Urinary bladder (tissue), 4 donors: Measurements from ENCODE around the gene SUGCT. TPM values are rescaled to one million over a fixed set of nuclear protein-coding genes. Genes with fewer than 3 reads are reported as not detected.

Source experiments
- DNase-seq: peaks from one replicate; pipeline ENCODE4 v3.0.0-alpha.2; 2015; ENCODE audit errors: extremely low spot score
- H3K27ac ChIP-seq: one replicate; pipeline ENCODE4 v1.5.1; 2013; ENCODE audit warnings: low read depth, mild to moderate bottlenecking, moderate library complexity
- H3K36me3 ChIP-seq: one replicate; pipeline ENCODE4 v1.6.1; 2013; ENCODE audit warnings: mild to moderate bottlenecking, moderate library complexity; ENCODE audit not compliant: insufficient read depth
- H3K4me1 ChIP-seq: one replicate; pipeline ENCODE4 v1.6.1; 2013; ENCODE audit warnings: mild to moderate bottlenecking, moderate library complexity; ENCODE audit not compliant: insufficient read depth
- H3K4me3 ChIP-seq: one replicate; pipeline ENCODE4 v1.5.1; 2013; ENCODE audit warnings: low read depth, low read length
- WGBS: extraction: QIAGEN DNeasy Blood & Tissue Kit; methylation state at CpG from one replicate; pipeline ENCODE4 v1.1.7; 2013; 5-methylcytosine and 5-hydroxymethylcytosine counted together
- polyA plus RNA-seq: library from polyadenylated mRNA; stranded (reverse); fragments of 200-250 nt; gene quantifications from one replicate; pipeline ENCODE4 v1.2.3, GENCODE V29; 2013
- total RNA-seq: library from RNA; depleted of rRNA; stranded (reverse); fragments of >200 nt; gene quantifications from one replicate; pipeline ENCODE4 v1.2.3, GENCODE V29; 2014
- donor health status: healthy with polysubstance abuse.
- donor health status: healthy.

Gene SUGCT
- total and polyA plus RNA-seq, 2 donors: 3.3 to 8.3 TPM

DNA sequence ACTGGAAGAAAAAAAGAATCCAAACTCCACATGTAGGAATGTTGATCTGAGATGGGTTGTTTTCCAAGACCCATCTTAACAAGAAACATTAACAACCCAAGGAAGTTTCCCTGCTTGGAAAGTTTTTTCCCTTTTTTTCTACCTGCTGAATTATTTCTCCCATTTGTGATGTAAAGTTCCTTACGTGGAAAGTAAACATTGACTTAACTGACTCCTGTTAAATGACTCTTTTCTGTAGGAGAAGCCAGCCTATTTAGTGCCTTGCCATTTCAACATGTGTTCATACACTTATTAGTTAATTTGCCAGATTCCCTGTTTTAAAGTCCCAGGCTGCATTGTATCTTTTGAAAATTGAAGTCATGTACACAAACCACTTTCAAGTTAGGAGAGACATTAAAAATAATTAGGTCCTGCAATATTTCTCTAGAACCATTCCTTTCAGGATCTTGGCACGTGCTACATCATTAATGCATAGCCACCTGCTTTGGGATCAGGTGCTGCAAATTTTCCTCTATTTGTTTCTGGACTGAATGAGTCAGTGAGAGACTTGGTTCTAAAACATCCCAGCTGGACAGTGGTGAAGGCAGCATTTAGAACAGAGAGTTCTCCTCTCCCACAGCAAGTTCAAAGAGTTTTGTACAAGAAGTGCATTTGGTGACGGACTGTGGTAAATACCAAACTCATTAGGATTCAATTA, 698.5 kb downstream of the SUGCT start:
- no peak for DNase-seq
- Histone ChIP-seq H3K4me1 (no peaks in the 10 kb centered on the region), H3K4me3 (no peak overlapping the region), H3K27ac (no peak overlapping the region), H3K36me3 (no peaks in the 10 kb centered on the region)
- 82% methylated on average over 3 of the region's 3 CpGs for WGBS

DNA sequence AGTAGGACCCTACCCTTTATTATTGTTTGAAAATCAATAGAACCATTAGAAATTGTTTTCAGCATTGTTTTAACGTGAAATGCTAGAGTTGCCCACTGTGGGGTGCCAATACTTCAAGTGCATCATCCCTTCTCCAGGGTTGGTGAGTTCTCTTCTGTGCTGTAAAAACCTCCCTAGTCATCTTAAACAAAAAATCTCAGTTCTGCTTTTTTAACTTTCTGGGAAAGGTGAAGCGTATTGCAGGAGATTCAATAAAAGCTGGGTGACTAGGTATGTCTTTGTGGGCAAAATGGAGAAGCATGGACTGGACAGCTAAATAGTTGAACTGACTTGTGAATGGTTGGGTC, 699.1 kb downstream of the SUGCT start:
- DNase-seq: no peak
- 82% methylated on average over 2 of the region's 2 CpGs for WGBS
- Histone ChIP-seq H3K36me3 (no peaks in the 10 kb centered on the region), H3K4me1 (no peaks in the 10 kb centered on the region), H3K4me3 (no peak overlapping the region), H3K27ac (no peak overlapping the region)

DNA sequence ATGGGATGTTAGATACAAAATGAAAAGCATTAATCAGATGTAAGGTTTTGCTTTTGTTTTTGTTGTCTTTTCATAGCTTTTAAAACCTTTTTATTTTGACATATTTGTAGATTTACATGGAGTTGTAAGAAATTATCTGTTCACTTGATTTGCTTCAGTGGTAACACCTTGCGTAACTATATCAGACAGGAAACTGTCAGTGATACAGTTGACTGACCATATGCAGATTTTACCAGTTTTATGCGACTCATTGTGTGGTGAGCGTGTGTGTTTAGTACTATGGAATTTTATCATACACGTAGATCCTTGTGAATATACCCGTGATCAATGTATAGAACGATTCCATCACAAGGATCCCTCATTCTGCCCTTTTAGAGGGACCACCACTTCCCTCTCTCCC, 701.4 kb downstream of the SUGCT start:
- Histone ChIP-seq H3K36me3 (no peaks in the 10 kb centered on the region), H3K4me3 (no peak overlapping the region), H3K27ac (no peak overlapping the region), H3K4me1 (no peaks in the 10 kb centered on the region)
- DNase-seq: no peak
- 96% methylated on average over 6 of the region's 6 CpGs for WGBS

GRCh38 chr7:40839881-40840280, 705.1 kb downstream of the SUGCT start:
- no peaks in the 10 kb centered on the region for H3K4me1 ChIP-seq
- no peak overlapping the region for H3K4me3 ChIP-seq
- no peaks in the 10 kb centered on the region for H3K36me3 ChIP-seq
- 93% methylated on average over 3 of the region's 3 CpGs for WGBS
- no peak overlapping the region for H3K27ac ChIP-seq
- DNase-seq: no peak

GRCh38 chr7:40840990-40841389, 706.2 kb downstream of the SUGCT start:
- Histone ChIP-seq H3K27ac (no peak overlapping the region), H3K4me1 (no peaks in the 10 kb centered on the region)
- no peak for DNase-seq

GRCh38 chr7:40842641-40843040, 707.8 kb downstream of the SUGCT start:
- H3K36me3 ChIP-seq: no peaks in the 10 kb centered on the region
- no peaks in the 10 kb centered on the region for H3K4me1 ChIP-seq
- no peak for DNase-seq
- no peak overlapping the region for H3K4me3 ChIP-seq
- H3K27ac ChIP-seq: no peak overlapping the region

More at GRCh38 chr7:40840990-40841389, 706.2 kb downstream of the SUGCT start:
- Histone ChIP-seq H3K36me3 (no peaks in the 10 kb centered on the region), H3K4me3 (no peak overlapping the region)

DNA sequence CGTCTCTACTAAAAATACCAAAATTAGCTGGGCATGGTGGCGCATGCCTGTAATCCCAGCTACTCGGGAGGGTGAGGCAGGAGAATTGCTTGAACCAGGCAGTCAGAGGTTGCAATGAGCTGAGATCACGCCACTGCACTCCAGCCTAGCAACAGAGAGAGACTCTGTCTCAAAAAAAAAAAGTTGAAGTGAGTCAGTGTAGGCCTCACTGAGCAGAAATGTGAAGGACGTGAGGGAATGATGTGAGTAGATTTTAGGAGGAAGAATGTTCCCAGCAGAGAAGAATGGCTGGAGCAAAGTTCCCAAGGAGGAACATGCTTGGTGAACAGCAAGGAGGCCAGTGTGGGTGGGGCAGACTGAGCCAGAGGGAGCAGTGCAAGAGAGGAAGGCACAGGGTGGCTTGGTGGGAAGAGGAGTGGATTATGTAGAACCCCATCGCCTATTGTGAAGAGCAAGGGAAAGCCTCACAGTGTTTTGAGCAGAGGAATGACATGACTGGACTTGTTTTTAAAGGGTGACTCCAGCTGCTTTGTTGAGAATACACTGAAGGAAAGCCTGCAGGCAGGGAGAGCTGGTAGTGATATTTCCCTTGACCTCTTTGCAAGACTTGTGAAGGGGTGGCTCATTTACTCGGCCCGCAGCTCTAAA, 708.7 kb downstream of the SUGCT start:
- Histone ChIP-seq H3K27ac (no peak overlapping the region), H3K4me3 (no peak overlapping the region), H3K4me1 (no peaks in the 10 kb centered on the region), H3K36me3 (no peaks in the 10 kb centered on the region)
- no peak for DNase-seq
- 93% methylated on average over 8 of the region's 8 CpGs for WGBS

DNA sequence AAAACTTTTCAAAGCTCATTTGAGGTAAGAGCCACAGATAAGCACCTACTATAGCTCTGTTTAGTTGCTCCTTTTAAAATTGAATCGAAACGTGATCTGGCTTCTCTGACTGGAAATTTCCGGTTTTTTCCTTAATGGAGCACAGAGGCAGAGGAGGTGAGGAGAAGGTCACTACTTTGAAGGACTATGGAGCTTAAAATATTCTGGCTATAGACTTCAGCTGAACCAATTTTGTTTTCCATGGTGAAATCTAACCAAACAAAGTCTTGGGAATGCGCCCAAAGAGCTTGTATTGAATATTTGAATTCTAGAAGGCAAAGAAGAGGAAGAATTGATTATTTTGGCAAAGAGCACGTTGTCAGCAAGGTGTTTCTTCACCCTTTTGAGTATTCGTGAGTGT, 711.1 kb downstream of the SUGCT start:
- DNase-seq: no peak
- Histone ChIP-seq H3K4me1 (no peaks in the 10 kb centered on the region), H3K4me3 (no peak overlapping the region), H3K36me3 (no peaks in the 10 kb centered on the region), H3K27ac (no peak overlapping the region)
- 92% methylated on average over 6 of the region's 6 CpGs for WGBS

DNA sequence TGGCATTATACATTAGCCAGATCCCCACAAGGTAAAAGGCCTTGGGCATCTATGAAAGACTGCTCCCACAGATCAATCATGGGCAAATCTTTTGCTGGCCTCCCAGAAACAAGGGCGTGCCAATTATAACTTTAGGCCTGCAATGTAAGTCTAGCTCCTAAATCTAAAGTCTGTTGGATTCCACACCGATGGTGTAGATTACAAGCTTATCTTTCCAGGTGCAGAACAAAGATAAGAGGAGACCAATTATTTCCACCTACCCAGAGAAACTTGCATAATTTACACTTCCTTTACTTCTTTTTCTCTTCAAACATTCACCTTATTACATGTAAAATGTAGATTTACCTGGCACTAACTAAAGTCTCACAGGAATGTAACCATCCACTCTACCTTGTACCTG, 713.1 kb downstream of the SUGCT start:
- H3K4me1 ChIP-seq: no peaks in the 10 kb centered on the region
- no peak overlapping the region for H3K27ac ChIP-seq
- no peaks in the 10 kb centered on the region for H3K36me3 ChIP-seq
- DNase-seq: no peak
- WGBS: 79% methylated on average over 2 of the region's 2 CpGs
- no peak overlapping the region for H3K4me3 ChIP-seq

GRCh38 chr7:40848541-40849221, 713.9 kb downstream of the SUGCT start:
- no peak overlapping the region for H3K4me3 ChIP-seq
- H3K27ac ChIP-seq: no peak overlapping the region
- no peak for DNase-seq
- no peaks in the 10 kb centered on the region for H3K4me1 ChIP-seq
- WGBS: 67% methylated on average over 3 of the region's 3 CpGs
- no peaks in the 10 kb centered on the region for H3K36me3 ChIP-seq

DNA sequence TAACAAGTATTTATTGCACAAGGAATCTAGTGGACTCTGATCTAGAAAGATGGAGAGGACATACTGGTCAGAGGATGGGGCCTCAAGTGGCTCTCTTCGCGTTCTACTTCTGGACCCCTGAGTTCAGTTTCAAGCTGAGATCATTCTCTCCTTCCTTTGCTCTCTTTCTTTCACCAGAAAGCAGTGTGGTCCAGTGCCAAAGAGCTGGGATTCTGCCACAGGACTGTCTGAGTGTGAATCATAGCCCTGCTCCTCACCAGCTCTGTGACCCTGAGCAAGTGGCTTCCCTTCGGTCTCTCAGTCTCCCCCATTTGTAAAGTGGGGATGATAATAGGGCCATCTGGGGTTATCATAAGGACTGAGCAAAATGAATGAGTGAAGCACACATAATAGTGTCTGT, 715.2 kb downstream of the SUGCT start:
- H3K36me3 ChIP-seq: no peaks in the 10 kb centered on the region
- no peak overlapping the region for H3K27ac ChIP-seq
- WGBS: 82% methylated on average over 3 of the region's 3 CpGs
- no peaks in the 10 kb centered on the region for H3K4me1 ChIP-seq
- DNase-seq: no peak
- H3K4me3 ChIP-seq: no peak overlapping the region

GRCh38 chr7:40851001-40851400, 716.2 kb downstream of the SUGCT start:
- no peak for DNase-seq
- Histone ChIP-seq H3K27ac (no peak overlapping the region), H3K4me1 (no peaks in the 10 kb centered on the region), H3K4me3 (no peak overlapping the region), H3K36me3 (no peaks in the 10 kb centered on the region)
- WGBS: 92% methylated on average over 3 of the region's 3 CpGs

GRCh38 chr7:40859076-40859475, 724.3 kb downstream of the SUGCT start:
- no peaks in the 10 kb centered on the region for H3K4me1 ChIP-seq
- no peak overlapping the region for H3K27ac ChIP-seq
- H3K4me3 ChIP-seq: no peak overlapping the region
- H3K36me3 ChIP-seq: no peaks in the 10 kb centered on the region
- 86% methylated on average over 2 of the region's 2 CpGs for WGBS
- DNase-seq: no peak

- DNase-seq: no peak
- H3K4me1 ChIP-seq: no peaks in the 10 kb centered on the region
- 87% methylated on average over 15 of the region's 15 CpGs for WGBS
- H3K4me3 ChIP-seq: no peak overlapping the region
- no peak overlapping the region for H3K27ac ChIP-seq
- no peaks in the 10 kb centered on the region for H3K36me3 ChIP-seq
These were observed 725.2 kb downstream of the SUGCT start for GRCh38 chr7:40859965-40860543.
